Suppressor macrophage (primary cell): ENCODE data around the gene EFHC1.
A peak's percentile ranks its signal among the peaks of the same experiment; 100 is the strongest.
"Not testable (repeated sequence)": the region's sequence is repeated elsewhere in the genome, so short reads cannot be mapped to it uniquely, and the experiment has no call there.

ENCODE experiments used
- DNase-seq, 4 experiments: peaks; one replicate each; pipeline ENCODE4 v3.0.0-alpha.2; 2020 to 2022

The EFHC1 gene

GRCh38 chr6:52399511-52400312 is 20.4 kb upstream of the EFHC1 start:
- peak; percentile 53 to 75 (median 61) for DNase-seq

GRCh38 chr6:52400313-52401041 is 19.7 kb upstream of the EFHC1 start:
- DNase-seq: no peak

GRCh38 chr6:52403086-52403485 is 17.1 kb upstream of the EFHC1 start:
- DNase-seq: no peak

GRCh38 chr6:52403627-52404026 is 16.5 kb upstream of the EFHC1 start:
- no peak for DNase-seq

GRCh38 chr6:52405243-52405642 is 14.9 kb upstream of the EFHC1 start:
- no peak for DNase-seq

- peak in 3 of 4 experiments; percentile 27 to 65 (median 44) for DNase-seq
Observed at GRCh38 chr6:52407467-52407866, 12.7 kb upstream of the EFHC1 start.

- DNase-seq: peak; percentile 15 to 62 (median 38)
Observed at GRCh38 chr6:52409499-52409898, 10.6 kb upstream of the EFHC1 start.

GRCh38 chr6:52410979-52411378 is 9.2 kb upstream of the EFHC1 start:
- no peak for DNase-seq

GRCh38 chr6:52411911-52412310 is 8.2 kb upstream of the EFHC1 start:
- DNase-seq: no peak

- DNase-seq: no peak
Observed at GRCh38 chr6:52415333-52415732, 4.8 kb upstream of the EFHC1 start.

GRCh38 chr6:52415917-52416628 is 4.1 kb upstream of the EFHC1 start:
- peak; percentile 11 to 22 (median 20) for DNase-seq

- peak; percentile 59 to 76 (median 63) for DNase-seq
Observed at GRCh38 chr6:52416629-52417151, 3.5 kb upstream of the EFHC1 start.

- DNase-seq: no peak
Observed at GRCh38 chr6:52417675-52418111, 2.4 kb upstream of the EFHC1 start.

GRCh38 chr6:52418606-52419005 is 1.5 kb upstream of the EFHC1 start:
- no peak for DNase-seq

GRCh38 chr6:52420668-52421358 is 671 bp downstream of the EFHC1 start:
- DNase-seq: peak in 3 of 4 experiments; percentile 7 to 42 (median 29)

- no peak for DNase-seq
Observed at GRCh38 chr6:52422156-52422555, 2.0 kb downstream of the EFHC1 start.

- no peak for DNase-seq
Observed at GRCh38 chr6:52423448-52423847, 3.3 kb downstream of the EFHC1 start.

- no peak for DNase-seq
Observed at GRCh38 chr6:52423971-52424381, 3.8 kb downstream of the EFHC1 start.

GRCh38 chr6:52424513-52424912 is 4.4 kb downstream of the EFHC1 start:
- no peak for DNase-seq

GRCh38 chr6:52426667-52427066 is 6.5 kb downstream of the EFHC1 start:
- no peak for DNase-seq

- DNase-seq: not testable (repeated sequence)
Observed at GRCh38 chr6:52433294-52433693, 13.2 kb downstream of the EFHC1 start.

GRCh38 chr6:52435345-52435744 is 15.2 kb downstream of the EFHC1 start:
- DNase-seq: no peak
